Adrenal gland (tissue), 12 donors: ENCODE results near the gene ZNF780B. TPM values are rescaled to one million over a fixed set of nuclear protein-coding genes. Genes with fewer than 3 reads are reported as not detected.

ENCODE experiments used
- DNase-seq, 7 donors: peaks; one replicate each; pipeline ENCODE4 v3.0.0-alpha.2; 2019 to 2020
- H3K27ac ChIP-seq, 5 donors: fragments of 200-600 bp; sonication (generic) in 4 of 5; 1 replicate in 3 of 5; 2 replicates in 2 of 5; pipeline versions ENCODE4 v1.5.1 to v1.8.0; 2016 to 2020; ENCODE audit warnings: mild to moderate bottlenecking in 1 of 5
- H3K27me3 ChIP-seq: fragments of 200-600 bp; 2 replicates; pipeline ENCODE4 v1.8.0; 2021
- H3K36me3 ChIP-seq, 2 donors: fragments of 200-600 bp; replicated peaks in 1 of 2; 1 replicate in 1 of 2; 2 replicates in 1 of 2; pipeline versions ENCODE4 v1.5.1 to v1.8.0; 2018 to 2022
- H3K4me1 ChIP-seq, 2 donors: fragments of 200-600 bp; replicated peaks in 1 of 2; 1 replicate in 1 of 2; 2 replicates in 1 of 2; pipeline versions ENCODE4 v1.5.1 to v1.8.0; 2018 to 2021
- H3K4me3 ChIP-seq, 4 donors: fragments of 200-600 bp; sonication (generic) in 3 of 4; one replicate each; pipeline ENCODE4 v1.5.1; 2016 to 2018
- H3K9me3 ChIP-seq, 3 donors: fragments of 200-600 bp; sonication (generic) in 1 of 3; replicated peaks in 1 of 3; 1 replicate in 2 of 3; 2 replicates in 1 of 3; pipeline versions ENCODE4 v1.5.1 to v1.8.0; 2016 to 2021
- POLR2A ChIP-seq, 2 donors: fragments of 450-650 bp; IDR thresholded peaks; one replicate each; pipeline ENCODE4 v1.6.1; 2017; ENCODE audit warnings: antibody characterized with exemption in 2 of 2, mild to moderate bottlenecking in 2 of 2, moderate library complexity in 1 of 2
- WGBS, 4 donors: extraction: QIAGEN DNeasy Blood & Tissue Kit in 2 of 4; methylation state at CpG; one replicate each; pipeline versions ENCODE4 v1.1.5 to v1.1.7; 2013 to 2017; 5-methylcytosine and 5-hydroxymethylcytosine counted together
- intact Hi-C, 2 donors: fragments of 100-400 bp; cut with DNase I; formaldehyde crosslinking; loops; one replicate each; pipeline versions ENCODE4 v1.14.1 to v1.15.0; 2022 to 2023
- polyA plus RNA-seq, 3 donors: library from polyadenylated mRNA; stranded (reverse); fragments of 200-250 nt in 2 of 3; fragments of 350-450 nt in 1 of 3; fragmentation: Illumina TruSeq in 1 of 3; extraction: RNeasy Lipid Tissue Mini Kit (QIAGEN cat#74804) in 1 of 3; gene quantifications; one replicate each; pipeline ENCODE4 v1.2.3, GENCODE V29; 2013 to 2014
- total RNA-seq, 9 donors: library from RNA; depleted of rRNA in 4 of 9; stranded (reverse); fragments of >200 nt in 4 of 9; fragments of 120-200 nt in 1 of 9; fragmentation: NEBNext Ultra II Directional in 1 of 9; extraction: Animal tissue kit (Norgen Biotek cat#: 25700) in 1 of 9; gene quantifications; one replicate each; pipeline versions ENCODE4 v1.1.0 to v1.2.4, GENCODE V29; 2013 to 2023
- TF ChIP-seq, protein P1 (sequence below), 6 experiments: fragments of 450-650 bp in 4 of 6; fragments of 200-600 bp in 2 of 6; sonication (generic) in 1 of 6; IDR thresholded peaks; 1 replicate in 5 of 6; 2 replicates in 1 of 6; pipeline versions ENCODE4 v1.5.1 to v1.8.0; 2016 to 2021; ENCODE audit warnings: antibody characterized with exemption in 6 of 6, mild to moderate bottlenecking in 2 of 6, moderate library complexity in 1 of 6
- donor health status: healthy with polysubstance abuse.
- donor health status: Bipolar disorder and iron deficiency.
- donor health status: DM: yes; HTN: yes; CAD: no.
- donor health status: DM: no; HTN: no; CAD: no.
- donor health status: DM: no; HTN: no; CAD: no.
- donor health status: DM: yes; HTN: yes; CAD: no.

ZNF780B gene
- total and polyA plus RNA-seq, 12 donors = 7.9 to 31.4 (median 16.5) TPM

GRCh38 chr19:39997638-39998216 is 58.3 kb downstream of the ZNF780B start:
- Histone ChIP-seq H3K27me3 (no peaks in the 10 kb centered on the region), H3K9me3 (no peaks in the 10 kb centered on the region), H3K4me3 (peak overlapping the region in 2 of 4 donors; percentile 75 to 79), H3K36me3 (no peaks in the 10 kb centered on the region), H3K4me1 (peaks cover 8 to 16% of the 10 kb centered on the region in 2 donors), H3K27ac (peak overlapping the region in 3 of 5 donors; percentile 84 to 91 (median 88))
- WGBS, 4 donors = 63 to 83% (median 79%) methylated on average over 5 of the region's 5 CpGs
- intact Hi-C loops = no loop called here
- TF ChIP-seq, protein P1, sequence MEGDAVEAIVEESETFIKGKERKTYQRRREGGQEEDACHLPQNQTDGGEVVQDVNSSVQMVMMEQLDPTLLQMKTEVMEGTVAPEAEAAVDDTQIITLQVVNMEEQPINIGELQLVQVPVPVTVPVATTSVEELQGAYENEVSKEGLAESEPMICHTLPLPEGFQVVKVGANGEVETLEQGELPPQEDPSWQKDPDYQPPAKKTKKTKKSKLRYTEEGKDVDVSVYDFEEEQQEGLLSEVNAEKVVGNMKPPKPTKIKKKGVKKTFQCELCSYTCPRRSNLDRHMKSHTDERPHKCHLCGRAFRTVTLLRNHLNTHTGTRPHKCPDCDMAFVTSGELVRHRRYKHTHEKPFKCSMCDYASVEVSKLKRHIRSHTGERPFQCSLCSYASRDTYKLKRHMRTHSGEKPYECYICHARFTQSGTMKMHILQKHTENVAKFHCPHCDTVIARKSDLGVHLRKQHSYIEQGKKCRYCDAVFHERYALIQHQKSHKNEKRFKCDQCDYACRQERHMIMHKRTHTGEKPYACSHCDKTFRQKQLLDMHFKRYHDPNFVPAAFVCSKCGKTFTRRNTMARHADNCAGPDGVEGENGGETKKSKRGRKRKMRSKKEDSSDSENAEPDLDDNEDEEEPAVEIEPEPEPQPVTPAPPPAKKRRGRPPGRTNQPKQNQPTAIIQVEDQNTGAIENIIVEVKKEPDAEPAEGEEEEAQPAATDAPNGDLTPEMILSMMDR (IDR thresholded peaks at IDR 0.05) = no peak
- no peak for TF ChIP-seq POLR2A (IDR thresholded peaks at IDR 0.05)
- DNase-seq = no peak

- intact Hi-C loops = no loop called here
- Histone ChIP-seq H3K27ac (peak within 1 kb of the TSS; percentile 59 to 91 (median 84)), H3K27me3 (no peaks in the 10 kb centered on the region), H3K4me3 (peak within 1 kb of the TSS; percentile 29 to 79 (median 62)), H3K9me3 (no peaks in the 10 kb centered on the region), H3K36me3 (no peaks in the 10 kb centered on the region), H3K4me1 (peaks cover 8 to 16% of the 10 kb centered on the region in 2 donors)
- peak; percentile 67 to 93 for TF ChIP-seq POLR2A (IDR thresholded peaks at IDR 0.05)
- TF ChIP-seq, protein P1 (IDR thresholded peaks at IDR 0.05) = no peak
- peak; percentile 90 to 97 (median 92) for DNase-seq
- 4 to 34% (median 5%) methylated on average over 4 to 53 of the region's 53 CpGs for WGBS, 4 donors
Observed at GRCh38 chr19:39996811-39997637, 59.0 kb downstream of the ZNF780B start, which contains the start of gene ZNF546. Gene ZNF546 (plus strand): TSS chr19:39997060. CDS start chr19:39998327, 1,267 bp downstream.

GRCh38 chr19:39996218-39996810 is 59.7 kb downstream of the ZNF780B start:
- Histone ChIP-seq H3K4me3 (peak overlapping the region; percentile 29 to 79 (median 62)), H3K9me3 (no peaks in the 10 kb centered on the region), H3K27me3 (no peaks in the 10 kb centered on the region), H3K36me3 (no peaks in the 10 kb centered on the region), H3K27ac (peak overlapping the region; percentile 59 to 91 (median 84)), H3K4me1 (peaks cover 8 to 16% of the 10 kb centered on the region in 2 donors)
- WGBS, 4 donors = 11 to 17% (median 11%) methylated on average over 12 to 19 of the region's 19 CpGs
- intact Hi-C loops = no loop called here
- DNase-seq = peak in 6 of 7 donors; percentile 24 to 66 (median 42)
- no peak for TF ChIP-seq POLR2A (IDR thresholded peaks at IDR 0.05)
- TF ChIP-seq, protein P1 (IDR thresholded peaks at IDR 0.05) = no peak

GRCh38 chr19:39995794-39996193 is 60.2 kb downstream of the ZNF780B start:
- no peak overlapping the region for H3K27ac ChIP-seq
- intact Hi-C loops = no loop called here
- TF ChIP-seq, protein P1 (IDR thresholded peaks at IDR 0.05) = no peak
- TF ChIP-seq POLR2A (IDR thresholded peaks at IDR 0.05) = no peak
- H3K27me3 ChIP-seq = no peaks in the 10 kb centered on the region
- DNase-seq = no peak
- peaks cover 8 to 16% of the 10 kb centered on the region in 2 donors for H3K4me1 ChIP-seq
- H3K9me3 ChIP-seq = no peaks in the 10 kb centered on the region
- H3K4me3 ChIP-seq = peak overlapping the region in 1 of 4 donors; percentile 79
- no peaks in the 10 kb centered on the region for H3K36me3 ChIP-seq
- 75 to 87% (median 80%) methylated on average over 1 of the region's 1 CpG for WGBS, 4 donors
